ENCODE measurements around the gene OASL. TPM values are rescaled to one million over a fixed set of nuclear protein-coding genes. Genes with fewer than 3 reads are reported as not detected.

OASL gene
- total and polyA plus RNA-seq, 2 of the 4 experiments (the other 2 are of a cell fraction) = under 0.01 to 0.05 TPM

DNA sequence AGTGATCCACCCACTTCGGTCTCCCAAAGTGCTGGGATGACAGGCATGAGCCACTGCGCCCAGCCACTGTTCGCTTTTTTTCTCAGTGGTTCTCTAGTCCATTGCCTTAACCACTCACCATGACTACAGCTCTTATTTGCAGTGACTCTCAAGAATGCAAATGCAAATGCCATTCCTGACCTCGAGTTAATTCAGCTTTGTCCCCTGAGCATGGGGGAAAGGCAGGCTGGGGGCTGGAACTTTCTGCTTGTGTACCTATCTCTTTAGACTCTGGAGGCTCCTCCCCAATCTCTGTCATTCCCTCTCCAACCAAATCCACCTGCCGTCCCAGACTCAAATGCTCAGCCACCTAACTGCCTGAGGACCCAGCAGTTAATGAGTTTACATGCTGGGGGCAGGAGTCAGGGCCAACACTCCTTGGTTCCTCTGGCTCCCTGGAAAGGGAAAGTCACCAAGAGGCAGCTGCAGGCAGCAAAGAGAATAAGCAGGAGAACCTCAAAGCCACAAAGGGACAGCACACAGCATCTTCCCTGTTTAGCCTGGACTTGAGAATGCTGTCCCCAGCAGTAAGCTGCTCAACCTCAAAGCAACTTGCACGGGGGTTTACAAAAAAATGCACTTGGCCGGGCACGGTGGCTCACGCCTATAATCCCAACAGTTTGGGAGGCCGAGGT, 66.0 kb downstream of the OASL start:
- H2BK15ac ChIP-seq (ENCODE audit: low read depth, low read length) = no peak overlapping the region
- H3K23ac ChIP-seq (ENCODE audit: low read depth, low read length) = no peak overlapping the region
- no peak overlapping the region for H2BK5ac ChIP-seq (ENCODE audit: low read depth, low read length, poor library complexity, severe bottlenecking)
- no peak overlapping the region for H3K4me3 ChIP-seq (ENCODE audit: insufficient read depth, low read depth, low read length)
- BruUV-seq (replicated peaks) = no TSS peak
- H4K8ac ChIP-seq (ENCODE audit: low read depth in 2 of 2, low read length in 2 of 2) = no peak overlapping the region
- no peak overlapping the region for H2AK9ac ChIP-seq (replicated peaks; ENCODE audit: low read depth, low read length, poor library complexity)
- H2AFZ ChIP-seq (replicated peaks; ENCODE audit: low read length, poor library complexity) = no peak overlapping the region
- DNase-seq (no peak), ATAC-seq (ENCODE audit: low read depth) (no peak)
- H4K5ac ChIP-seq (ENCODE audit: low read depth, low read length) = no peak overlapping the region
- H3K4me1 ChIP-seq (ENCODE audit: control insufficient read depth, insufficient read depth, low read length) = no peaks in the 10 kb centered on the region
- WGBS, 2 experiments (ENCODE audit: extremely low coverage in 2 of 2, insufficient read length in 1 of 2) = no CpG with 5 or more reads among the region's 10 CpGs
- H2AK5ac ChIP-seq (ENCODE audit: low read depth, low read length) = no peak overlapping the region
- H2BK20ac ChIP-seq (ENCODE audit: low read depth, low read length) = no peak overlapping the region
- ChIA-PET CTCF (interaction anchor here (0.9 to 1.6 kb wide), 3 partner anchors 227 to 390 kb away, joined by 5 to 8 read pairs (median 7); no protein-coding TSS in a partner anchor), POLR2A (ENCODE audit: unreplicated experiment) (interaction anchor here (0.6 kb wide), 1 partner anchor 33 kb away, joined by 3 read pairs; no protein-coding TSS in a partner anchor)
- no peak overlapping the region for H3K4ac ChIP-seq (ENCODE audit: low read depth, low read length)
- H3K27me3 ChIP-seq (ENCODE audit: control insufficient read depth, insufficient read depth, low read length) = peaks cover 11% of the 10 kb centered on the region; the same call in 1 of the 2 replicates
- no peak overlapping the region for H3K18ac ChIP-seq (ENCODE audit: low read depth, low read length)
- no peaks in the 10 kb centered on the region for H3K36me3 ChIP-seq (ENCODE audit: control insufficient read depth, insufficient read depth, low read length)
- H3K4me2 ChIP-seq (ENCODE audit: low read depth, low read length) = no peak overlapping the region
- no peak overlapping the region for H3K9ac ChIP-seq (ENCODE audit: low read depth, low read length)
- no peaks in the 10 kb centered on the region for H3K9me1 ChIP-seq (ENCODE audit: insufficient read depth, low read length)
- H3K56ac ChIP-seq (ENCODE audit: extremely low read depth, insufficient read depth, low read length) = no peak overlapping the region
- no peak overlapping the region for H4K91ac ChIP-seq (ENCODE audit: insufficient read depth, low read depth, low read length)
- no peak overlapping the region for H3K27ac ChIP-seq (ENCODE audit: insufficient read depth, low read length)
- in situ Hi-C loops (cut with MboI; ENCODE audit: low sequenced_read_pairs) (loop anchor here (5.0 kb wide), 1 partner anchor 391 kb away; the partner anchor contains the start of gene POP5), intact Hi-C loops (cut with micrococcal nuclease) (loop anchor here (5.0 kb wide), 1 partner anchor 261 kb away; the partner anchor contains the start of gene UNC119B), dilution Hi-C loops (cut with HindIII; ENCODE audit: low sequenced_read_pairs, unreplicated experiment) (no loop called here)
- no peak overlapping the region for H2BK120ac ChIP-seq (ENCODE audit: low read depth, low read length)
- H3K14ac ChIP-seq (replicated peaks; ENCODE audit: low read depth, low read length) = no peak overlapping the region
- H3K79me1 ChIP-seq (ENCODE audit: low read depth in 1 of 2, low read length in 2 of 2) = no peaks in the 10 kb centered on the region
- no peaks in the 10 kb centered on the region for H3K9me3 ChIP-seq (ENCODE audit: control insufficient read depth, insufficient read depth, low read length)
- H4K20me1 ChIP-seq (ENCODE audit: insufficient read depth, low read length) = no peaks in the 10 kb centered on the region
- TF ChIP-seq RFX5 (IDR thresholded peaks at IDR 0.05; ENCODE audit: low read depth, low read length) (no peak), NFE2L2 (IDR thresholded peaks at IDR 0.05; ENCODE audit: low read depth, low read length) (no peak), BHLHE40 (IDR thresholded peaks at IDR 0.05; ENCODE audit: low read depth, low read length) (no peak), POLR2A (IDR thresholded peaks at IDR 0.05; ENCODE audit: low read depth, low read length) (no peak), CHD1 (IDR thresholded peaks at IDR 0.05; ENCODE audit: low read depth, low read length) (no peak), RCOR1 (IDR thresholded peaks at IDR 0.05; ENCODE audit: insufficient replicate concordance, low read length) (no peak), RAD21 (IDR thresholded peaks at IDR 0.05; ENCODE audit: low read length) (no peak), MAFK (IDR thresholded peaks at IDR 0.05; ENCODE audit: low read depth, low read length) (no peak), CTCF (conservative IDR thresholded peaks at IDR 0.05; ENCODE audit: low read depth, low read length) (no peak), CEBPB (IDR thresholded peaks at IDR 0.05; ENCODE audit: low read depth, low read length) (no peak), SMC3 (IDR thresholded peaks at IDR 0.05; ENCODE audit: low read depth, low read length) (no peak), FOS (IDR thresholded peaks at IDR 0.05; ENCODE audit: low read depth, low read length) (no peak), MAZ (IDR thresholded peaks at IDR 0.05; ENCODE audit: borderline replicate concordance, low read depth, low read length) (no peak)
- TF ChIP-seq, protein P1, sequence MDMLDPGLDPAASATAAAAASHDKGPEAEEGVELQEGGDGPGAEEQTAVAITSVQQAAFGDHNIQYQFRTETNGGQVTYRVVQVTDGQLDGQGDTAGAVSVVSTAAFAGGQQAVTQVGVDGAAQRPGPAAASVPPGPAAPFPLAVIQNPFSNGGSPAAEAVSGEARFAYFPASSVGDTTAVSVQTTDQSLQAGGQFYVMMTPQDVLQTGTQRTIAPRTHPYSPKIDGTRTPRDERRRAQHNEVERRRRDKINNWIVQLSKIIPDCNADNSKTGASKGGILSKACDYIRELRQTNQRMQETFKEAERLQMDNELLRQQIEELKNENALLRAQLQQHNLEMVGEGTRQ (IDR thresholded peaks at IDR 0.05; ENCODE audit: low read depth, low read length) = no peak
- TF ChIP-seq, protein P2, sequence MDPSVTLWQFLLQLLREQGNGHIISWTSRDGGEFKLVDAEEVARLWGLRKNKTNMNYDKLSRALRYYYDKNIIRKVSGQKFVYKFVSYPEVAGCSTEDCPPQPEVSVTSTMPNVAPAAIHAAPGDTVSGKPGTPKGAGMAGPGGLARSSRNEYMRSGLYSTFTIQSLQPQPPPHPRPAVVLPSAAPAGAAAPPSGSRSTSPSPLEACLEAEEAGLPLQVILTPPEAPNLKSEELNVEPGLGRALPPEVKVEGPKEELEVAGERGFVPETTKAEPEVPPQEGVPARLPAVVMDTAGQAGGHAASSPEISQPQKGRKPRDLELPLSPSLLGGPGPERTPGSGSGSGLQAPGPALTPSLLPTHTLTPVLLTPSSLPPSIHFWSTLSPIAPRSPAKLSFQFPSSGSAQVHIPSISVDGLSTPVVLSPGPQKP (IDR thresholded peaks at IDR 0.05; ENCODE audit: borderline replicate concordance, low read depth, low read length) = no peak

Data from IMR-90 (cell line).